HL-60/S4 (cell line): ENCODE measurements around the gene LDLRAD2.
"Not testable (repeated sequence)": the region's sequence is repeated elsewhere in the genome, so short reads cannot be mapped to it uniquely, and the experiment has no call there.

ENCODE experiments used
- in situ Hi-C: fragments of 300-500 bp; cut with MboI; formaldehyde crosslinking; loops from 2 replicates; pipeline ENCODE4 v1.14.3; 2022; ENCODE audit warnings: low sequenced_read_pairs

LDLRAD2 gene

GRCh38 chr1:21811875-21812305 lies at the start of gene LDLRAD2:
LDLRAD2 (plus strand) TSS chr1:21812265; CDS start chr1:21812452, 187 bp downstream.
- in situ Hi-C loops, result no loop called here

- in situ Hi-C loops, result no loop called here
These were observed 48.8 kb upstream of the LDLRAD2 start for GRCh38 chr1:21763236-21763635.

- in situ Hi-C loops, result no loop called here
These were observed 48.2 kb upstream of the LDLRAD2 start for GRCh38 chr1:21763694-21764419.

GRCh38 chr1:21764615-21765423 lies 47.2 kb upstream of the LDLRAD2 start:
- in situ Hi-C loops, result no loop called here

- in situ Hi-C loops, result no loop called here
These were observed 45.9 kb upstream of the LDLRAD2 start for GRCh38 chr1:21766210-21766609.

- in situ Hi-C loops, result not testable (repeated sequence)
These were observed 45.0 kb upstream of the LDLRAD2 start for GRCh38 chr1:21767106-21767505.

GRCh38 chr1:21770201-21770600 lies 41.9 kb upstream of the LDLRAD2 start:
- in situ Hi-C loops, result no loop called here

- in situ Hi-C loops, result not testable (repeated sequence)
These were observed 41.5 kb upstream of the LDLRAD2 start for GRCh38 chr1:21770602-21771001.

- in situ Hi-C loops, result not testable (repeated sequence)
These were observed 40.4 kb upstream of the LDLRAD2 start for GRCh38 chr1:21771672-21772071.

- in situ Hi-C loops, result no loop called here
These were observed 38.5 kb upstream of the LDLRAD2 start for GRCh38 chr1:21773585-21773984.

- in situ Hi-C loops, result no loop called here
These were observed 37.1 kb upstream of the LDLRAD2 start for GRCh38 chr1:21774835-21775549.

- in situ Hi-C loops, result no loop called here
These were observed 36.5 kb upstream of the LDLRAD2 start for GRCh38 chr1:21775550-21775914.

- in situ Hi-C loops, result no loop called here
These were observed 36.0 kb upstream of the LDLRAD2 start for GRCh38 chr1:21775985-21776562.

- in situ Hi-C loops, result not testable (repeated sequence)
These were observed 35.1 kb upstream of the LDLRAD2 start for GRCh38 chr1:21776925-21777324.

GRCh38 chr1:21778405-21778727 lies 33.7 kb upstream of the LDLRAD2 start:
- in situ Hi-C loops, result no loop called here

- in situ Hi-C loops, result no loop called here
These were observed 32.2 kb upstream of the LDLRAD2 start for GRCh38 chr1:21779613-21780521.

- in situ Hi-C loops, result no loop called here
These were observed 30.2 kb upstream of the LDLRAD2 start for GRCh38 chr1:21781815-21782348.

- in situ Hi-C loops, result no loop called here
These were observed 29.7 kb upstream of the LDLRAD2 start for GRCh38 chr1:21782349-21782867.

- in situ Hi-C loops, result no loop called here
These were observed 29.0 kb upstream of the LDLRAD2 start, which contains the start of gene USP48 for GRCh38 chr1:21782868-21783678. USP48 (minus strand) TSS chr1:21783149; CDS start chr1:21782957, 192 bp downstream.
